Esophagus squamous epithelium (tissue), 4 donors: Measurements from ENCODE around the gene CD200.

Experiments used
- CTCF ChIP-seq, 6 experiments: fragments of 450-650 bp in 4 of 6; fragments of 200-600 bp in 2 of 6; sonication (generic) in 2 of 6; IDR thresholded peaks; one replicate each; pipeline ENCODE4 v1.5.1; 2016 to 2019; ENCODE audit warnings: antibody characterized with exemption in 6 of 6, mild to moderate bottlenecking in 4 of 6, moderate library complexity in 4 of 6
- POLR2A ChIP-seq, 4 donors: fragments of 450-650 bp; IDR thresholded peaks; one replicate each; pipeline ENCODE4 v1.6.1; 2017; ENCODE audit warnings: antibody characterized with exemption in 4 of 4, mild to moderate bottlenecking in 4 of 4, moderate library complexity in 3 of 4

GRCh38 chr3:112377568-112378071 lies 44.7 kb downstream of the CD200 start:
- TF ChIP-seq CTCF (IDR thresholded peaks at IDR 0.05) (no peak), POLR2A (IDR thresholded peaks at IDR 0.05) (no peak)
